Stimulated activated CD4-positive, alpha-beta T cell treated with anti-CD3 and anti-CD28 coated beads, TNF-alpha, amount 100 ng/mL, for 4 hours (primary cell): ENCODE data around the gene NPR2.

Experiments used
- DNase-seq, 3 experiments: peaks; one replicate each; pipeline ENCODE4 v3.0.0-alpha.2; 2020; ENCODE audit warnings: low read depth in 3 of 3

NPR2 gene

DNA sequence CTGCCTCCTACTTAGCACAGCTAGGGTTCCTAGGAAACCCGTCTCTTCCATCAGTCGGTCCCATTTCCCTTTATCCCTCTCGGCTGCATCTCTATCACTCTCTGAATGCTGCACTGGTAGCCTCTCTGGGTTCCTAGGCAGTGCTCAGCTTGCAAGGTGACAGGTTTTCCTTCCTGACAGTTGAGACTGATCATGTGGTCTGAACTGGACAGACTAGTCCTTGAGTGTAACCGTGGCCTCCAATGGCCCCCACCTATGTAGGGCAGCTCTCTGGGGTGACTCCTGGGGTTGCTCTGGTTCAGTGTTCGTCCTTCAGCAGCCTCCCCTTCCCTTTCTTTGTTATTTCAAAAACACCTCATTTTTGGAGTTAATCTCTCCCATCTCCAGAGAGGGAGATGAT, 41.4 kb downstream of the NPR2 start:
- no peak for DNase-seq

- DNase-seq = no peak
Observed at GRCh38 chr9:35834260-35835215, 43.1 kb downstream of the NPR2 start.

- DNase-seq = no peak
Observed at GRCh38 chr9:35835216-35835632, 43.8 kb downstream of the NPR2 start.

GRCh38 chr9:35835766-35836165, 44.4 kb downstream of the NPR2 start:
- DNase-seq = no peak

DNA sequence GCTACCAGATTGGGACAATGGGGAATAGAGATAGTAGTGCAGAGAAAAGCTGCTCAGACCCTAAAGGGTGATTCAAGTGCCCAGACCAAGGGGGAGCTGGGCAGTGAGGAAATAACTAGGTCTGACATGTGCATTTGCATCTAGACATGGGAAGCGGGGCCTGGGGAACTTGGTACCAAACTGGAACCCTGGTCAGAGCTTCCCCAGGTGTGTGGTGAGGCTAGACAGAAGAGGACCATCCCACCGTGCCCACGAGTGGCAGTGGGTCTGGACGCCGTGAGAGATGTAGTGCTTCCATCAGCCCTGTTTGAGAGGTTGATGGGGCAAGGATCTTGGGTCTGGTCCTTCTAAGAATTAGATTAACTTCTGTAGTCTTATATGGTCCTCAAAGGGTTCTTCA, 45.2 kb downstream of the NPR2 start:
- DNase-seq = no peak

- DNase-seq = no peak
Observed at GRCh38 chr9:35839926-35840325, 48.5 kb downstream of the NPR2 start.

GRCh38 chr9:35840881-35841644, 49.7 kb downstream of the NPR2 start:
- DNase-seq = no peak

- no peak for DNase-seq
Observed at GRCh38 chr9:35841645-35841900, 50.2 kb downstream of the NPR2 start.

GRCh38 chr9:35842020-35842745, 50.8 kb downstream of the NPR2 start:
- no peak for DNase-seq

DNA sequence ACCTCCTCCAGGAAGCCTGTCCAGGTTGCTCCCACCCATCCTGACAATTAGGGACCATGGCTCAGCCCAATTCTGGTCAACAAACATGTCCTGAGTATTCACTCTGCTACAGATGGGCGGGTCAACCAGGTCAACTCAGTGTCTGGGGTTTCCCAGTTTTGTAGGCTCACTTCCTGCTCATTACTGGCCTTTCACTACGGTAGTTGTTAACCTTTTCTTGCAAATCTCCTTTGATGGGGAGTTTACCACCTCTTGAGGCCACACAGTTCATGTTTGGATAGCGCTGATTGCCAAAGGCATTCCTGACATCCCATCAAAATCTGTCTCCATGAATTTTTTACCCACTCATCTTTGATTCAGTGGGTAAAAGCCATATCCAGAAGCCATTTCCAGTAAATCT, 51.4 kb downstream of the NPR2 start:
- DNase-seq = no peak

DNA sequence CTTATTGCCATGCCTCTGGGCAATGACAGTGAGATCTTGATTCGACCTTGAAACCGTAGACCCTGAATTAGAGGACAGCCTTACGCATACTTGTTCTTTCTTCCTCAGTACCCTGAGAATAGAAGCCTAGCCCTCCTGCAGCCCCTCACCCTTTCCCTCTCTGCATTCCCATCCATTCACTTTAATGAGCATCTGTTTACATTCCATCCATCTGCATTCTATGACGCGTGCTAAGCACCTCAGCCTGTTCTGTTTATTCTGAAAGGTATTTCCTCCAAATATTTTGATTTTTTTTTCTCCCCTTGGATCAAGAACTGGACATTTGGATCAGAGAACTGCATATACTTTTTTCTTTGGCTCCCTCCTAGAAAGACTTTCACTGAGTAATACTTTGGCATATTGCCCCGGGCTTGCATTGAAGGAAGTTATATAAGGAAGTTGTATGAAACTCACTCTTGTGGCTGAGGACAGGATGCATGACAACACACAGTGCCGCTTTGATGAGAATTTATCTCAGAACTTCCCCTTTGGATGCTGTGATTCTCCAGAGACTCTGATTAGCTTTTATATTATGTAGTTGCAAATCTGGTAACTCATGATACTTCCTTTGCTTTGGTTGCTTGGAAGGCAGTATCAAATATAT, 53.4 kb downstream of the NPR2 start:
- no peak for DNase-seq

GRCh38 chr9:35845824-35846771, 54.7 kb downstream of the NPR2 start:
- no peak for DNase-seq

- DNase-seq = no peak
Observed at GRCh38 chr9:35847792-35848572, 56.6 kb downstream of the NPR2 start.

DNA sequence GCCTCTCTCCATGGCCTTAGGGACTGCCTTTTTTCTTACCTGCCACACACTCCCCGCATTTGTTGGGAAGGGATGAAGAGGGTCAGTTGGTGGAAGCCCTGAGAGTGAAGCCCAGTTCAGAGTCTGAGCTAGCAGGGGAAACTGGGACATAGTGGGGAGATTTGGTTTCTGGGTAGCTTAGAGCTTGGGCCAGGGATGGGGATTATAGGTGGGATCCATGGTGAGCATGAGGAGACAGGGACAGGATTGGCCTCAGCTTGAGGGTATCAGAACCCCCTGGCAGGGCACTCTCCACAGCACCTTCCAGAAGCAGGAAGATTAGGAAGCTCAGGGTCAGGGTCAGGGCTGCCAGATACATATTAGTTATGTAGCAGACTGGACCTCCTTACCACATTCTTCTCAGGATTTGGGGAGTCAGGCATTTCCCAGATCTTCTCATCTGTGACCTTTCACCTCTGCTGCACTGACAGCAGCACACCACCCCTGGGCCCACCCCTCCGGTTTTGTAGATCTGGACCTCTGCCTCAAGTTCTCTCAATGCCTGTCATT, 61.0 kb downstream of the NPR2 start:
- no peak for DNase-seq

DNA sequence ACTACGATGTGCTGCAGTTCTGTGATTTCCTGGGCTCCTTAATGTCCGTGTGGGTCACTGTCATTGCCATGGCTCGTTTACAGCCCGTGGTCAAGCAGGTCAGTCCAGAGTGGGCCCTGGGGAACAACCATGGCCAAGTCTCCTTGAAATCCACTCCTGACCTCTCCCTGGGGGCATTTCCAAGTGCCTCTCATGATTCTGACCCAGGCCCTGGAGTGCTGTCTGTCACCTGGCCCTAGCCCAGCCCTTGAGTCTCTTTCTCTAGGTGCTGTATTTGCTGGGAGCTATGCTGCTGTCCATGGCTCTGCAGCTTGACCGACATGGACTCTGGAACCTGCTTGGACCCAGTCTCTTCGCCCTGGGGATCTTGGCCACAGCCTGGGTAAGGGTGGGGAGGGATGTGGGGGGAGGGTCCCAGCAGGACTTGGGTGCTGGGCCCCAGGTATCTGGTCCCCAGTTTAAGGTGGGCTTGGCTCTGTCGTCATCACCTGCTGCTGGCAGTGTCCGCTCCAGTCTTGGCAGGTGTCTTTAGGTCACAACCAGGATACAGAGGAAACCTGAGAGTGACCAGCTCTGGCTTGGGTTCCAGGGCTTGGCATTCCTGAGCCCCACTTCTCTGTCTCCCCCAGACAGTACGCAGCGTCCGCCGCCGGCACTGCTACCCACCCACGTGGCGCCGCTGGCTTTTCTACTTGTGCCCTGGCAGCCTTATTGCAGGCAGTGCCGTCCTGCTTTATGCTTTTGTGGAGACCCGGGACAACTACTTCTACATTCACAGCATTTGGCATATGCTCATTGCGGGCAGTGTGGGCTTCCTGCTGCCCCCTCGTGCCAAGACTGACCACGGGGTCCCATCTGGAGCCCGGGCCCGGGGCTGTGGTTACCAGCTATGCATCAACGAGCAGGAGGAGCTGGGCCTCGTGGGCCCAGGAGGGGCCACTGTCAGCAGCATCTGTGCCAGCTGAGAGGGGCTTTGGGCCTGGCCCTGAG, 61.8 kb downstream of the NPR2 start:
- DNase-seq = no peak

DNA sequence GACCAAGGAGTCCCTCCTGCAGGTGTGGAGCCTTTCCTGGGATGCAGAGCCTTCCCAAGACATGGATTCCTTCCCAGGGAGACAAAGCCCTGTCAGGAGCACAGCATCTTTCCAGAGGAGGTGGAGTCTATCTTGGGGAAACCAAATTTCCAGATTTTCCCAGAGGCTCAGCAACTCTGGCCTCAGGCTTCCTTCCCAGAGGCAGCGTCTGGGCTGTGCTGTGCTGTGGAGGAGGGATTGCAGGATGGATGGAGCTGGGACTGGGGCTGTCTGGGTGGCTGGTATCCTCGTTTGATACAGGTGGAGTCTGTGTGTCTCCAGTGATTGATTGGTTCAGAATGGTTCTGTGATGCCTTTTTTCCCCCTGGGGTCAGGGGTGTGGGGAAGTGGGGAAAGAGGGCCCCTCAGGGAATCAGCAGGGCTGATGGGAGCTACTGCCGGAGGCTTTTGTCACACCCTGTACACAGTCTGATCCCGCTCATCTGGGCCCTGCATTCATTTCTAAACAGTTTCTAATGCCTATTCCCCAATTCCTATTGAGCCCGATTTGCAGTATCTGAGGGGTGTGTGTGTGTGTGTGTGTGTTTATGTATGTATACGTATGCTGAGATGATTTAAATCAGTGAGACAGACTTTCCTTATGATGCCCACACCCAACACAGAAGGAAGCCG, 62.8 kb downstream of the NPR2 start:
- no peak for DNase-seq

DNA sequence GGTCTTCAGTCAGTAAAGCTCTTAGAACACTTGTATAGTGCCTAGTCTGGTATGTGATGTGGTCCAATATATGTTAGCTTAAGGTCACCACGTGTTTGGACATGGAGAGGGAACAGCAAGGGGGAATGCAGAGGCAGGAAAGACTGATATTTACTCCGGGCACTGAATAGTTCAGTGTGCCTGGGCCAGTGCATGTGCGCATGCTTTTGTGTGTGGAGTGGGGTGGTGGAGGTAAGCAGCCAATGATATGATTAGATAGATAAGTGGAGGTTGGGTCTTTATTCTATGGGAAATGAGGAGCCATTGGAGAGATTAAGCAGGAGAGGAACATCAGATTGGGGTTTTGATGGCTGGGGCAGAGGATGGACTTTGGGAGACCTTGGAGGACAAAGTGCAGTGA, 64.8 kb downstream of the NPR2 start:
- DNase-seq = no peak

DNA sequence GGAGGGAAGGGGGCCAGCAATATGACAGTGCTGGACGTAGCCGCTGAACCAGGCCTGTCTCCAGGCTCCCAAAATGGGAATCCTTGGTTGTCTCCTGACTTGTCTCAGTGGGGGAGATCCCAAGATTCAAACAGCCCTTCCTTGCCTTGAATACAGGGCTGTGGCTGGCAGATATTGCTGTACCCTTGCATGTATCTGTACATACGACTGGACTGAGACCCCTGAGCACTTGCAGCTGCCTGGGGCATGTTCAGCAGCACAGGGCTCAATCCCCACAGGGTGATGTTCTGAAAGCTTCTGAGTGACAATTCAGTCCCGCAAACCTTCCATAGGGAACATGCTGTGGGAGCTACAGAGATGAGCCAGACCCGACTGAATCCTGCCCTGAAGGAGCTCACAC, 65.5 kb downstream of the NPR2 start:
- DNase-seq = no peak
